IMR-90 (cell line): ENCODE results near the gene AHR.

Source experiments
- BHLHE40 ChIP-seq: fragments of 150-350 bp; IDR thresholded peaks from 2 replicates; pipeline ENCODE4 v1.6.1; 2016; ENCODE audit warnings: mild to moderate bottlenecking, low read depth, low read length
- CEBPB ChIP-seq: IDR thresholded peaks from 2 replicates; pipeline ENCODE4 v1.6.1; 2012; ENCODE audit warnings: low read depth, low read length, improper control_type of control experiment
- CHD1 ChIP-seq: IDR thresholded peaks from 2 replicates; pipeline ENCODE4 v1.6.1; 2012; ENCODE audit warnings: low read depth, low read length, improper control_type of control experiment
- CTCF ChIP-seq: conservative IDR thresholded peaks from 2 replicates; pipeline ENCODE4 v1.5.1; 2012; ENCODE audit warnings: mild to moderate bottlenecking, low read depth, low read length, improper control_type of control experiment
- FOS ChIP-seq: fragments of 150-350 bp; IDR thresholded peaks from 2 replicates; pipeline ENCODE4 v1.6.1; 2016; ENCODE audit warnings: low read depth, low read length
- MAFK ChIP-seq: IDR thresholded peaks from 2 replicates; pipeline ENCODE4 v1.6.1; 2012; ENCODE audit warnings: low read depth, low read length, improper control_type of control experiment
- MAZ ChIP-seq: IDR thresholded peaks from 2 replicates; pipeline ENCODE4 v1.6.1; 2012; ENCODE audit warnings: low read depth, mild to moderate bottlenecking, low read length, improper control_type of control experiment, moderate library complexity, borderline replicate concordance
- MXI1 ChIP-seq: IDR thresholded peaks from 2 replicates; pipeline ENCODE4 v1.6.1; 2012; ENCODE audit warnings: low read depth, mild to moderate bottlenecking, low read length, moderate library complexity, borderline replicate concordance
- POLR2A ChIP-seq: IDR thresholded peaks from 2 replicates; pipeline ENCODE4 v1.6.1; 2012; ENCODE audit warnings: mild to moderate bottlenecking, low read depth, low read length
- RAD21 ChIP-seq: IDR thresholded peaks from 2 replicates; pipeline ENCODE4 v1.6.1; 2012; ENCODE audit warnings: low read length, improper control_type of control experiment
- RFX5 ChIP-seq: IDR thresholded peaks from 2 replicates; pipeline ENCODE4 v1.8.0; 2012; ENCODE audit warnings: low read depth, mild to moderate bottlenecking, low read length, moderate library complexity
- SMC3 ChIP-seq: fragments of 150-350 bp; IDR thresholded peaks from 2 replicates; pipeline ENCODE4 v1.6.1; 2016; ENCODE audit warnings: low read depth, mild to moderate bottlenecking, antibody characterized with exemption, low read length, moderate library complexity
- TF ChIP-seq, protein P1 (sequence below): fragments of 150-350 bp; IDR thresholded peaks from 2 replicates; pipeline ENCODE4 v1.6.1; 2017; ENCODE audit warnings: mild to moderate bottlenecking, antibody characterized with exemption, low read length, low read depth

DNA sequence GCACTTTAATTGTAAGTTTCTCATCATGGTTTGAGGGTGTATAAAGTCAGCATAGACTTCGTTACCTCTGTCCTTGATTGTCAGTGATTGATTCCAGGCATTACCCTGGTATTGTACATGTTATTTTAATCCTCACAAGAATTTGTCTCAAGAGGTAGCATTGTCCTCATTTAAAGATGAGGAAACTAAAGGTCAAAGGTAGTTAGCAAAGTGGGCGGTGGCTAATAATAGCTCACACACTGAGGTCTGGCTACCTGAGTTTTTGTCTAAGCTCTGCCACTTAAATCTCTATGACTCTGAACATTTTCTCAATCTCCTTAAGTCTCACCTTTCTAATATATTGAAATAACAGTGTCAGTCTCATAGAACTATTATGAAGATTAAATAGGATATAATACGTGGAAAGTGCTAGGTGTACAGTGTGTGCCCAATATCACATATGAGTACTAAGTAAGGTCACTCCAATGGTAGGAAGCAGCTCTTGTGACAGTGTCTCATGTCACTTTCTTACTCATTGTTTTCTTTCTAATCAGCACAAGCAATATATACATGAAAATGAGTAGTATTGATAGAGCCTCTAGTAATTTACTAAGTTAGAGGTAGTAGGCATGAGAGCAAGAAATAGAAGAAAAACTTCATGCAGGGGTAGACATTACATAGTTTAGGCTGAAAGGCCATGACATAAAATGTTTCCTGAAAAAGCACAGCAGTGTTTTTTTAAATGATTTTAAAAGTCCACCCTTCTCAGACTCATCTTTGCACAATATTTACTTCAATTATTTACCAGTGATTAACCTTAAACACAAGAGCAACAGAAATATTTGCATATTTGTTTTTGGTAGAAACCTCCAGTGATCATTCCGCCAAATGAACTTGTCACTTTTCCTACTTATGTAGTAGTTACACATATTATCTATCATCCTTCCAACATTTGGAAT is 21.0 kb downstream of the AHR start:
- TF ChIP-seq CTCF: no peak
- no peak for TF ChIP-seq CEBPB
- no peak for TF ChIP-seq POLR2A
- no peak for TF ChIP-seq MAZ
- no peak for TF ChIP-seq RAD21
- TF ChIP-seq RFX5: no peak
- TF ChIP-seq BHLHE40: no peak
- TF ChIP-seq FOS: no peak
- TF ChIP-seq MXI1: no peak
- TF ChIP-seq SMC3: no peak
- no peak for TF ChIP-seq MAFK
- TF ChIP-seq CHD1: no peak
- TF ChIP-seq, protein P1, sequence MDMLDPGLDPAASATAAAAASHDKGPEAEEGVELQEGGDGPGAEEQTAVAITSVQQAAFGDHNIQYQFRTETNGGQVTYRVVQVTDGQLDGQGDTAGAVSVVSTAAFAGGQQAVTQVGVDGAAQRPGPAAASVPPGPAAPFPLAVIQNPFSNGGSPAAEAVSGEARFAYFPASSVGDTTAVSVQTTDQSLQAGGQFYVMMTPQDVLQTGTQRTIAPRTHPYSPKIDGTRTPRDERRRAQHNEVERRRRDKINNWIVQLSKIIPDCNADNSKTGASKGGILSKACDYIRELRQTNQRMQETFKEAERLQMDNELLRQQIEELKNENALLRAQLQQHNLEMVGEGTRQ: no peak
